GM18517 (cell line): Measurements from ENCODE around the gene FLYWCH2.
A peak's percentile ranks its signal among the peaks of the same experiment; 100 is the strongest.
"Not testable (repeated sequence)": the region's sequence is repeated elsewhere in the genome, so short reads cannot be mapped to it uniquely, and the experiment has no call there.

Experiments used
- ATAC-seq: cut with Tn5 transposase; IDR thresholded peaks from one replicate; pipeline ENCODE4 v1.9.1; 2021; ENCODE audit warnings: mild to moderate bottlenecking, moderate library complexity; ENCODE audit not compliant: unreplicated experiment

Gene FLYWCH2

GRCh38 chr16:2881783-2882649 is 999 bp upstream of the FLYWCH2 start:
- no peak for ATAC-seq

GRCh38 chr16:2883458-2883908 is 468 bp downstream of the FLYWCH2 start:
- no peak for ATAC-seq

- no peak for ATAC-seq
Observed at GRCh38 chr16:2884041-2884451, 1.0 kb downstream of the FLYWCH2 start.

GRCh38 chr16:2894231-2894630 is 11.2 kb downstream of the FLYWCH2 start:
- ATAC-seq, result no peak

- no peak for ATAC-seq
Observed at GRCh38 chr16:2895813-2896212, 12.8 kb downstream of the FLYWCH2 start.

GRCh38 chr16:2896480-2897010 is 13.5 kb downstream of the FLYWCH2 start:
- no peak for ATAC-seq

GRCh38 chr16:2897110-2897509 is 14.1 kb downstream of the FLYWCH2 start:
- no peak for ATAC-seq

- no peak for ATAC-seq
Observed at GRCh38 chr16:2898831-2899563, 16.0 kb downstream of the FLYWCH2 start.

- ATAC-seq, result no peak
Observed at GRCh38 chr16:2899564-2900072, 16.6 kb downstream of the FLYWCH2 start.

- ATAC-seq, result no peak
Observed at GRCh38 chr16:2900526-2901075, 17.6 kb downstream of the FLYWCH2 start.

GRCh38 chr16:2902337-2903130 is 19.5 kb downstream of the FLYWCH2 start:
- no peak for ATAC-seq

- ATAC-seq, result peak; percentile 44
Observed at GRCh38 chr16:2904100-2904921, 21.3 kb downstream of the FLYWCH2 start.

- peak; percentile 20 for ATAC-seq
Observed at GRCh38 chr16:2904922-2905240, 21.9 kb downstream of the FLYWCH2 start.

- ATAC-seq, result peak; percentile 61
Observed at GRCh38 chr16:2905241-2905987, 22.4 kb downstream of the FLYWCH2 start.

GRCh38 chr16:2905988-2906387 is 23.0 kb downstream of the FLYWCH2 start:
- ATAC-seq, result no peak

- not testable (repeated sequence) for ATAC-seq
Observed at GRCh38 chr16:2907084-2907753, 24.2 kb downstream of the FLYWCH2 start.

- ATAC-seq, result no peak
Observed at GRCh38 chr16:2910441-2910969, 27.5 kb downstream of the FLYWCH2 start.

GRCh38 chr16:2911638-2912329 is 28.8 kb downstream of the FLYWCH2 start, which contains the start of gene FLYWCH1:
FLYWCH1 (plus strand) TSS chr16:2911931; CDS start chr16:2929686, 17,755 bp downstream.
- peak; percentile 72 for ATAC-seq
